NCI-H1436 treated with DMSO at 0.1 percent for 48 hours (cell line): Measurements from ENCODE around the gene UMODL1.

Source experiments
- DNase-seq: peaks from one replicate; lab custom pipeline; 2025; lab: John Stamatoyannopoulos, UW

UMODL1 gene

GRCh38 chr21:42071146-42071737 lies at the start of gene UMODL1:
UMODL1 (plus strand) TSS chr21:42071317; CDS start chr21:42071317, 0 bp downstream.
- DNase-seq, result no peak

- DNase-seq, result no peak
Observed at GRCh38 chr21:42021371-42022090, 49.6 kb upstream of the UMODL1 start.

DNA sequence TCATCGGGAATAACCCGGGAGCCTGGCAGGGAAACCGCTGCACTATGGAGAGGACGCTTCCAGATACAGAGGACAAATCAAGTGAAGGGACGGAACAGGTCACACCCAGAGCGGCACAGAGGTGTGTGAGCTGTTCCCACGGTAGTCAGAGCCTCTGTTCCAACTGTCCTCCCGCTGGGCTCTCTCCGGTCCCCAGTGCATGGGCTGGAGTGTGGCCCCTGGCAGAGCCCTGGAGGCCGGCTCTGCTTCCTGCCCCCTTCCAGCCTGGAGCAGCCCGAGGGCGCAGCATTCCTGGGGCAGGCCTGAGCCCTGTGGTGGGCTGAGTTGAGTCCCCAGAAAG lies 49.1 kb upstream of the UMODL1 start:
- DNase-seq, result no peak

- DNase-seq, result no peak
Observed at GRCh38 chr21:42022906-42023305, 48.2 kb upstream of the UMODL1 start.

GRCh38 chr21:42025376-42026081 lies 45.6 kb upstream of the UMODL1 start:
- no peak for DNase-seq

DNA sequence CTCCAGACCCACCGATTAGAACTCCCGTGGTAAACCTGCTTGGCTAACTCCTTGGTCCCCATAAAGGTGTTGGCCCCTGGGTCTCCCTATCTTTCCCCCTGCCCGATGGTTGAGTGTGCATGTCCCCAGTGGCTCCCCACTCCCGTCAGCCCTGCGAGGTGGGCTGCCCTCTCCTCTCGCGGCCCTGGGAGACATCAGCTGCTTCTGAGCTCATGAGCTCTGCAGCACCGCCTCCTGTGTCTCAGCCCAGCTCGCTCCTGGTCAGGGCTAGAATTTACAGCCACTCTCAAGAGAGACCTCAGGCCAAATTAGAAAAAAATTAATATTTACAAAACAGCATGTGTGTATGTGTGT lies 45.1 kb upstream of the UMODL1 start:
- no peak for DNase-seq

- DNase-seq, result no peak
Observed at GRCh38 chr21:42027085-42027821, 43.9 kb upstream of the UMODL1 start.

GRCh38 chr21:42027822-42028765 lies 43.0 kb upstream of the UMODL1 start:
- DNase-seq, result no peak

DNA sequence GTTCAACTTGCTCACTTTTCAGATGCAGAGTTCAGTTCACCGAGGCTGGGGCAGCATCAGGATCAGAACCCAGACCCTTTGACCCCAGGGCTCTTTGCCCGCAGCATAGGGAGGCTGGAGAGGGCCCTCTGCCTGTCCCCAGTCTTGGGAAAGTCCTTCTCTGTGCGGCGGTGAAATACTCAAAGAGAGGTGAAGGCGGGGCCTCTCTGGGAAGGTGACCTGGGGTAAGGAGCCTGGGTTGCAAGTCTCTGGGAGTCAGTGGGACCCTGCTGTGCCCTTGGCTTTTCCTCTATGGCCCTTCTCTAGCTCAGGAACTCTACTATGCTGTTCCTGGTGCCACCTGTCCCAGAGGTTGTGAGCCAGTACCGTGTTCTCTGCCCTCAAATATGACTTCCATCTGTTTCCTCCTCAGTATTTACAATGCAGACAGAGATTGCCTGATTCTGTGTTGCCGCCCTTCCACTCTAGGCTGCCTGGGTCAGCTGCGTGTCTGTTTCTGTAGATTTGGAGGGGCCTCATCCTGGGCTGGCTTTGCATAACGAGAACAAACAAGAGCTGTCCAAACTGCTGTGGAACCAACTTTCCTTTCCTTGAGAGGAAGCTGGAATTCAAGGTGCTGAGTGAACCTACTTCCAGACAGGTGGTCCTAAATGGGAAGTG lies 42.2 kb upstream of the UMODL1 start:
- DNase-seq, result no peak

GRCh38 chr21:42030311-42030710 lies 40.8 kb upstream of the UMODL1 start:
- no peak for DNase-seq

GRCh38 chr21:42031241-42031640 lies 39.9 kb upstream of the UMODL1 start:
- no peak for DNase-seq

- DNase-seq, result no peak
Observed at GRCh38 chr21:42031816-42032215, 39.3 kb upstream of the UMODL1 start.

- DNase-seq, result no peak
Observed at GRCh38 chr21:42032266-42032665, 38.9 kb upstream of the UMODL1 start.

DNA sequence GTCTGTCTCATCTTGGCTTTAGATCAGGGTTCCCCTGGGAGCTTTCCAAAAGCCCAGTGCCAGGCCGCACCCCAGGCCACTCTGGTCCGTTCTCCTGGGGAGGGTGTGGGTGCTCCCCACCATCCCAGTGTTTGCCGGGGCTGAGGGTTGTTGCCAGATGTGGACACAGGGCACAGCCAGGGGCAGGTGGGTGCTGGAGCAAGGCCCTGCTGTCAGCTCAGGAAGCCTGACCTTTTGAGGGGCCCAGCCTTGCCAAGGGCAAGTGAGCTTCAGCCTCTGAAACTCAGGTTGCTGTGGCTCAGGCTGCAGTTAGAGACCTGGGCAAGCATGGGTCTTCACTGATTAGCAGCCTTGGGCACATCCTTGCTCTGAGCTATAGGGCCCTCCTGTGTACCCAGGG lies 38.1 kb upstream of the UMODL1 start:
- no peak for DNase-seq

DNA sequence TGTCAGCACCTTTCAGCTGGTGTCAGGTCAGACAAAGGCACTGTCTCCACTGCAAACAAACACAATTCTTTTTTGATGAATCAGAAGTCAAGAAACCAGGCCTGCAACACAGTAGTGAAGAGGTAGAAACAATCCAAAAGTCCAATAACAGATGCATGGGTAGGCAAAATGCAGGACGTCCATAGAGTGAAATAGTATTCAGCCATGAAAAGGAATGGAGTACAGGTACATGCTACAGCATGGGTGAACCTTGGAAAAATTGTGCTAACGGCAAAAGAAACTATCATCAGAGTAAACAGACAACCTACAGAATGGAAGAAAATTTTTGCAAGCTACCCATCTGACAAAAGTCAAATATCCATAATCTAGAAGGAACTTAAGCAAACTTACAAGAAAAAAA lies 34.8 kb upstream of the UMODL1 start:
- no peak for DNase-seq

DNA sequence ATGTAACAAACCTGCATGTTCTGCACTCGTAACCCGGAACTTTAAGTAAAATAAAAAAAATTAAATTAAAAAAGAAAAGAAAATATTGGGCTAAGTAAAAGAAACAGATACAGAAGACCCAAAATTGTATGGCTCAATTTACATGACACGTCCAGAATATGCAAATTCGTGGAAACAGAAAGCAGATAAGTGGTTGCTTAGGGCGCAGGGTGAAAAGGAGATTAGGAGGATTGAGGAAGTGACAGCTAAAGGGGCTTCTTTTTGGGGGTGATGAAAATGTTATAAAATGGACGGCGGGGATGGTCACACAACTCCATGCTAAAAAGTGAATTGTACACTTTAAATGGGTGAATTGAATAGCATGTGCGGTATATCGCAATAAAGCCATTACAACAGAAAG lies 33.6 kb upstream of the UMODL1 start:
- DNase-seq, result no peak

GRCh38 chr21:42037943-42038342 lies 33.2 kb upstream of the UMODL1 start:
- DNase-seq, result no peak

- no peak for DNase-seq
Observed at GRCh38 chr21:42038393-42038792, 32.7 kb upstream of the UMODL1 start.

DNA sequence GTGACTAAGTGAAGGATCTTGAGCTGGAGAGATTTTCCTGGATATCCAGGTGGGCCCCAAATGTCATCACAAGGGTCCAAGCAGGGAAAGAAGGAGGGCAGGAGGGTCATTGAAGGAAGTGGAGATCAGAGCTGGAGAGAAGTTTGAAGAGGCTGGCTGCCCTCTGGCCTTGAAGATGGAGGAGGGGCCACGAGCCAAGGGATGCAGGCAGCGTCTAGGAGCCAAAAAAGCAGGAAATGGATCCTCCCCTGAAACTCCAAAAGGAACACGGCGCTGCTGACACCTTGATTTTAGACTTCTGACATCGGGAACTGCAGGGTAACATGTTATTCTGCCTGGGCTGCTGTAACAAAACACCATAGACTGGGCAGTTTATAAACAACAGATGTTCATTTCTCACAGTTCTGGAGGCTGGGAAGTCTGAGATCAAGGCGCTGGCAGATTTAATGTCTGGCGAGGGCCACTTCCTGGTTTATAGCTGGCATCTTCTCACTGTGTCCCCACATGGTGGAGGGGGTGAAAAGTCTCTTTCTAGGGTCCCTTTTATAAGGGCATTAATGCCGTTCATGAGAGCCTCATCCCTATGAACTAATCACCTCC lies 32.2 kb upstream of the UMODL1 start:
- DNase-seq, result no peak

DNA sequence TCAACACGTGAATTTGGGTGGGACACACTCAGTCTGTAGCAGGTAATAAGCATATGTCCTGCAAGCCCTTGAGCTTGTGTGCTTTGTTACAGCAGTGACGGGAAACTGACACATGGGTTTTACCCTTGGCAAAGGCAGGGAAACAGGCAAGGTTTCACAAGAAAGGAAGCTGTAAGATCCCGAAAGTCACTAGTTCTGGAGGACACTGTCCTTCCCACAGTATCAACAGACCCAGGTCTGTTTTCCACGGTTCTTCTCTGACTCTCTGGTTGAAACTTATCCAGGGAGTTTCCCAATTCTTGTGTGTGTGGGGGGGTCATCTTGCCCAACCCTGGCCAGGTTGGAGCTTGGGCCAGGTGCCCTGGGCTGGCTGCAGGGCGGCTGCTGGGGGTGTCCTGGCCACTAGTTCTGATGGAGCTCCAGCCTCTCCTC lies 31.6 kb upstream of the UMODL1 start:
- DNase-seq, result no peak

- no peak for DNase-seq
Observed at GRCh38 chr21:42039911-42040351, 31.2 kb upstream of the UMODL1 start.
